Natural killer cell (primary cell): ENCODE data around the gene VKORC1. TPM values are rescaled to one million over a fixed set of nuclear protein-coding genes. Genes with fewer than 3 reads are reported as not detected.
A peak's percentile ranks its signal among the peaks of the same experiment; 100 is the strongest.

Experiments
- ATAC-seq, 3 donors: fragments of 150-1000 bp in 2 of 3; fragments of 200-7000 bp in 1 of 3; cut with Tn5 transposase; 1 replicate in 1 of 3; 2 replicates in 2 of 3; pipeline ENCODE4 v1.10.0; 2021; ENCODE audit warnings: mild to moderate bottlenecking in 2 of 3, moderate library complexity in 2 of 3
- DNase-seq, 2 donors: peaks; one replicate each; pipeline versions ENCODE4 v3.0.0 to v3.0.0-alpha.2; 2013 to 2021; ENCODE audit warnings: mixed read lengths in 1 of 2
- H3K27ac ChIP-seq: one replicate; pipeline ENCODE4 v1.5.1; 2013; ENCODE audit warnings: mild to moderate bottlenecking, low read length
- H3K27me3 ChIP-seq: one replicate; pipeline ENCODE4 v1.6.1; 2013; ENCODE audit warnings: low read length; ENCODE audit not compliant: control insufficient read depth, insufficient read depth
- H3K36me3 ChIP-seq: one replicate; pipeline ENCODE4 v1.6.1; 2013; ENCODE audit warnings: low read length; ENCODE audit not compliant: control insufficient read depth, insufficient read depth
- H3K4me1 ChIP-seq: one replicate; pipeline ENCODE4 v1.6.1; 2013; ENCODE audit warnings: low read length; ENCODE audit not compliant: control insufficient read depth, insufficient read depth
- H3K4me3 ChIP-seq: one replicate; pipeline ENCODE4 v1.5.1; 2013; ENCODE audit warnings: low read length
- H3K9me3 ChIP-seq: one replicate; pipeline ENCODE4 v1.6.1; 2013; ENCODE audit warnings: low read length; ENCODE audit not compliant: control insufficient read depth, insufficient read depth
- H3K27ac Mint-ChIP-seq, 2 donors: one replicate each; pipeline ENCODE4 v1.8.0; 2022; ENCODE audit warnings: mild to moderate bottlenecking in 2 of 2, mixed read lengths in 2 of 2, moderate library complexity in 1 of 2
- H3K27me3 Mint-ChIP-seq, 2 donors: one replicate each; pipeline ENCODE4 v1.8.0; 2022; ENCODE audit warnings: low read depth in 2 of 2, mixed read lengths in 2 of 2
- H3K36me3 Mint-ChIP-seq: one replicate; pipeline ENCODE4 v1.8.0; 2022; ENCODE audit warnings: mixed read lengths
- H3K4me1 Mint-ChIP-seq, 2 donors: one replicate each; pipeline ENCODE4 v1.8.0; 2022; ENCODE audit warnings: mixed read lengths in 2 of 2
- H3K4me3 Mint-ChIP-seq: one replicate; pipeline ENCODE4 v1.8.0; 2022; ENCODE audit warnings: mild to moderate bottlenecking, moderate library complexity, mixed read lengths
- H3K9me3 Mint-ChIP-seq, 2 donors: one replicate each; pipeline ENCODE4 v1.8.0; 2022; ENCODE audit warnings: mixed read lengths in 2 of 2
- WGBS: methylation state at CpG from one replicate; pipeline ENCODE4 v1.1.7; 2013; ENCODE audit warnings: missing lambda C conversion rate; ENCODE audit not compliant: insufficient coverage; 5-methylcytosine and 5-hydroxymethylcytosine counted together
- intact Hi-C: fragments of 100-400 bp; cut with micrococcal nuclease; formaldehyde crosslinking; loops from one replicate; pipeline ENCODE4 v1.14.2; 2022
- total RNA-seq, 4 donors: library from RNA; stranded (reverse); fragments of 120-200 nt in 1 of 4; gene quantifications; one replicate each; pipeline versions ENCODE4 v1.2.3 to v1.2.4, GENCODE V29; 2013 to 2022
- TF ChIP-seq, protein P1 (sequence below): fragments of 200-600 bp; IDR thresholded peaks from one replicate; pipeline ENCODE4 v1.8.0; 2022; ENCODE audit warnings: antibody characterized with exemption

The VKORC1 gene
- total RNA-seq, 3 donors from 2014 or later (not counting 1 experiment from before 2014, with no cell fraction given), result 35.9 to 42.1 (median 41.8) TPM

DNA sequence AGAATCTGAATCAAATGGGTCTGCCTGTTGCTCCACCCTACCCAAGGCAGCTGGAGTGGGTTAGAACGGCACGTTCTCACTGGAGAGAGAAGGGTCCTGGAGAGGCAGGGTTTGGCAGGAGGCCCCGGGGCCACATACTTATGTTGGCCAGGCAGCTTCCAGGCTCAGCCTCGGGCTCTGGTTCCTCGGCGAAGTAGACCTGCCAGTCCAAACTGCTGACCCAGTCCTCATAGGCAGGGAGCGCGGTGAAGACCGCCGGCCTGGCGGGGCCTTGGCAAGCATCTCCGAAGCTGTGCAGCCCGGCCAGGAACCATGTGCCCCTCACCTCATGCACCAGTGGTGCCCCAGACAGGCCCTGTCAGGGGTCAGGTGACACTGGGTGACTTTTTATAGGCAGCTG is 10.6 kb downstream of the VKORC1 start:
- Mint-ChIP-seq H3K4me1 (peaks cover 19 to 45% of the 10 kb centered on the region in 2 donors), H3K9me3 (no peaks in the 10 kb centered on the region), H3K27me3 (no peaks in the 10 kb centered on the region), H3K36me3 (no peaks in the 10 kb centered on the region), H3K27ac (no peak overlapping the region), H3K4me3 (no peak overlapping the region)
- intact Hi-C loops, result no loop called here
- peaks cover 62% of the 10 kb centered on the region for H3K36me3 ChIP-seq
- ATAC-seq (no peak), DNase-seq (no peak)
- H3K9me3 ChIP-seq, result no peaks in the 10 kb centered on the region
- no peak overlapping the region for H3K4me3 ChIP-seq
- TF ChIP-seq, protein P1, sequence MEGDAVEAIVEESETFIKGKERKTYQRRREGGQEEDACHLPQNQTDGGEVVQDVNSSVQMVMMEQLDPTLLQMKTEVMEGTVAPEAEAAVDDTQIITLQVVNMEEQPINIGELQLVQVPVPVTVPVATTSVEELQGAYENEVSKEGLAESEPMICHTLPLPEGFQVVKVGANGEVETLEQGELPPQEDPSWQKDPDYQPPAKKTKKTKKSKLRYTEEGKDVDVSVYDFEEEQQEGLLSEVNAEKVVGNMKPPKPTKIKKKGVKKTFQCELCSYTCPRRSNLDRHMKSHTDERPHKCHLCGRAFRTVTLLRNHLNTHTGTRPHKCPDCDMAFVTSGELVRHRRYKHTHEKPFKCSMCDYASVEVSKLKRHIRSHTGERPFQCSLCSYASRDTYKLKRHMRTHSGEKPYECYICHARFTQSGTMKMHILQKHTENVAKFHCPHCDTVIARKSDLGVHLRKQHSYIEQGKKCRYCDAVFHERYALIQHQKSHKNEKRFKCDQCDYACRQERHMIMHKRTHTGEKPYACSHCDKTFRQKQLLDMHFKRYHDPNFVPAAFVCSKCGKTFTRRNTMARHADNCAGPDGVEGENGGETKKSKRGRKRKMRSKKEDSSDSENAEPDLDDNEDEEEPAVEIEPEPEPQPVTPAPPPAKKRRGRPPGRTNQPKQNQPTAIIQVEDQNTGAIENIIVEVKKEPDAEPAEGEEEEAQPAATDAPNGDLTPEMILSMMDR, result no peak
- no peak overlapping the region for H3K27ac ChIP-seq
- no peaks in the 10 kb centered on the region for H3K27me3 ChIP-seq
- WGBS, result 96% methylated on average over 13 of the region's 13 CpGs
- peaks cover 31% of the 10 kb centered on the region for H3K4me1 ChIP-seq

DNA sequence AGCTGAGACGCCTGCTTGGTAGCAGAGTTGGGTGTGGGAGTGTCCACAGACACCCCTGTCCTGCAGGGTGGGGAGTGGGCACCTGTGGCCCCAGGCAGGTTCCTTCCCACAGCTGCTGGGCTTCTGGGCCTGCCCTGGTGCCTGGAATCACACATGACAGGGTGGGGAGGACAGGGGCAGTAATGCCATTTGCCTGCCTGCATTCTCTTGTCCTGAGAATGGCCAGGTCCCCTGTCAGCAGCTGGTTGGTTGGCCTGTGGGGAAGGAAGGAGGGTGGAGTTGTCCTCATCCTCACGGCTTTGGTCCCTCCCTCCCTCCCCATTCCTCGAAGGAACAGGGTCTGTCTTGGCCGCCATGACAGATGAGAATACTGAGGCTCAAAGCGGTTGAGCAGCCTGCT is 11.0 kb downstream of the VKORC1 start:
- peaks cover 66% of the 10 kb centered on the region for H3K36me3 ChIP-seq
- H3K9me3 ChIP-seq, result no peaks in the 10 kb centered on the region
- H3K4me3 Mint-ChIP-seq, result no peak overlapping the region
- peaks cover 34% of the 10 kb centered on the region for H3K4me1 ChIP-seq
- peak overlapping the region in 1 of 2 donors; percentile 57 for H3K27ac Mint-ChIP-seq
- H3K27me3 ChIP-seq, result no peaks in the 10 kb centered on the region
- no peaks in the 10 kb centered on the region for H3K36me3 Mint-ChIP-seq
- intact Hi-C loops, result no loop called here
- H3K27me3 Mint-ChIP-seq, result no peaks in the 10 kb centered on the region
- 95% methylated on average over 5 of the region's 5 CpGs for WGBS
- TF ChIP-seq, protein P1, result no peak
- H3K4me1 Mint-ChIP-seq, result peaks cover 21 to 48% of the 10 kb centered on the region in 2 donors
- H3K27ac ChIP-seq, result no peak overlapping the region
- ATAC-seq, result no peak
- no peaks in the 10 kb centered on the region for H3K9me3 Mint-ChIP-seq
- no peak for DNase-seq
- H3K4me3 ChIP-seq, result no peak overlapping the region

DNA sequence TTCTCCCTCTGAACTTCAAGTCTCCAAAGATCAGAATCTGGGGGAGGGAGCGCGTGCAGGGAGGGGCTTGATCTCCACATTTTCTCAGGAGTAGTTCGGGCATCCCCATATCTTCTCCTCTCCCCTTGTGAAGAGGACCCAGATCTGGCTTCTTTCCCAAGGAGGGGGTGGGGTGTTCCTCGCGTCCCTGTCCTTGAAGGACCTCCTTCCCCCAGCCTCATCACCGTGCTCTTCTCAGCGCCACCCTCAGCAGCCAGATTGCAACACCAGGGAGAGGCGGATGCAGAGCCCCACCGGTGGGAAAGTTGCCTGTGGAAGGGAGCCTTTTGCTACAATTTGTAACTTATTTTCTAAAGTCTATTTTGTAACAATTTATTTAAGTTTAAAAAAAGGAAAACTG is 11.5 kb downstream of the VKORC1 start:
- ATAC-seq, result no peak
- Histone ChIP-seq H3K27me3 (no peaks in the 10 kb centered on the region), H3K36me3 (peaks cover 71% of the 10 kb centered on the region), H3K27ac (no peak overlapping the region), H3K4me3 (no peak overlapping the region), H3K4me1 (peaks cover 34% of the 10 kb centered on the region), H3K9me3 (no peaks in the 10 kb centered on the region)
- Mint-ChIP-seq H3K4me3 (no peak overlapping the region), H3K4me1 (peaks cover 24 to 53% of the 10 kb centered on the region in 2 donors), H3K9me3 (no peaks in the 10 kb centered on the region), H3K27me3 (no peaks in the 10 kb centered on the region), H3K36me3 (peaks cover 3% of the 10 kb centered on the region), H3K27ac (peak overlapping the region in 1 of 2 donors; percentile 57)
- intact Hi-C loops, result no loop called here
- TF ChIP-seq, protein P1, result no peak
- WGBS, result no CpG with 5 or more reads among the region's 9 CpGs
- no peak for DNase-seq

DNA sequence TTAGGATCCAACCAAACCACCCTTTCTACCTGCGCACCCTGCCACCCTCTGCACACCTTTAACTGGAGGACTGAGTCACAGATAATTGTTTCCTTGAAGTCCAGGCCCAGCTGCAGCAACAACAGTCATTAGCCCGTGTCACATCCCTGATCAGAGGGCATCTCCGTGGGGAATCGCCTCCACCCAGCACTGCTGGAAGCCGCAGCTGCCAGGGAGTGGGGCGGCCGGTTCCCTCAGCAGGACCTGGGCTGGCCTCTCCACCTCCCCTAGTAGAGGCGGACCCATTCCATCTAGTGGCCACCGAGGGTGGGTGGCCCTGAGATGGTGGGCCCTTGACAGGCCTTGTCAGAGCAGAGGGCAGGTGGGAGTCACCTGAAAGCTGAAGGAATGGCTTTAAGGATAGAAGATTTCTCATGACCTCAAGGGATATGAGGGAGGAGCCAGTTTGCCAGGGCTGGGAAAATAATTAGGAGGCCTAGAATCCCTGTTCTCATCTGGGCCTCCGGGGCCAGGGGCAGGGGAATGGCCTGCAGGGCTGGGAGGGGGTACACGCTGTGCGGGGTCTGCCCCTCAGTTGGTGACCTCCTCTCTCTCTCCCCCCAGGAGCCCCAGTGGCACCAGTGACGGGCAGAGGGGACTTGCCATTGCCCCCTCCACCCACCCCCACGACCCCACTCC is 12.1 kb downstream of the VKORC1 start:
- Histone ChIP-seq H3K4me3 (no peak overlapping the region), H3K36me3 (peaks cover 76% of the 10 kb centered on the region), H3K27ac (no peak overlapping the region), H3K9me3 (no peaks in the 10 kb centered on the region), H3K27me3 (no peaks in the 10 kb centered on the region), H3K4me1 (peaks cover 34% of the 10 kb centered on the region)
- Mint-ChIP-seq H3K9me3 (no peaks in the 10 kb centered on the region), H3K27me3 (no peaks in the 10 kb centered on the region), H3K36me3 (peaks cover 7% of the 10 kb centered on the region), H3K4me1 (peaks cover 30 to 57% of the 10 kb centered on the region in 2 donors), H3K27ac (peak overlapping the region; percentile 43 to 89), H3K4me3 (no peak overlapping the region)
- 94% methylated on average over 14 of the region's 14 CpGs for WGBS
- DNase-seq, result no peak
- intact Hi-C loops, result no loop called here
- ATAC-seq, result no peak
- TF ChIP-seq, protein P1, result no peak
